H9 (cell line): Measurements from ENCODE around the gene RAB33A. TPM values are rescaled to one million over a fixed set of nuclear protein-coding genes. Genes with fewer than 3 reads are reported as not detected.

Source experiments
- DNase-seq: peaks from one replicate; pipeline ENCODE4 v3.0.0-alpha.2; 2017
- H2AFZ ChIP-seq: one replicate; pipeline ENCODE4 v1.6.1; 2013; ENCODE audit warnings: mild to moderate bottlenecking, low read length, control low read depth, moderate library complexity
- H2AK5ac ChIP-seq: 2 replicates; pipeline ENCODE4 v1.6.1; 2013; ENCODE audit warnings: low read length, control low read depth, mixed read lengths; ENCODE audit not compliant: insufficient read length
- H2BK120ac ChIP-seq: one replicate; pipeline ENCODE4 v1.6.1; 2013; ENCODE audit warnings: low read depth, mild to moderate bottlenecking, low read length, control low read depth, inconsistent platforms; ENCODE audit not compliant: poor library complexity, severe bottlenecking
- H2BK12ac ChIP-seq: 2 replicates; pipeline ENCODE4 v1.6.1; 2013; ENCODE audit warnings: low read length, control low read depth, mixed read lengths, low read depth; ENCODE audit not compliant: insufficient read length
- H2BK15ac ChIP-seq: 2 replicates; pipeline ENCODE4 v1.6.1; 2013; ENCODE audit warnings: low read depth, low read length, control low read depth
- H2BK20ac ChIP-seq: one replicate; pipeline ENCODE4 v1.6.1; 2013; ENCODE audit warnings: low read depth, mild to moderate bottlenecking, low read length, control low read depth, inconsistent platforms; ENCODE audit not compliant: poor library complexity, severe bottlenecking
- H2BK5ac ChIP-seq: 2 replicates; pipeline ENCODE4 v1.6.1; 2013; ENCODE audit warnings: low read length, control low read depth, mixed read lengths; ENCODE audit not compliant: insufficient read length
- H3K14ac ChIP-seq: 2 replicates; pipeline ENCODE4 v1.6.1; 2013; ENCODE audit warnings: low read length, control low read depth; ENCODE audit not compliant: insufficient read depth
- H3K18ac ChIP-seq: 2 replicates; pipeline ENCODE4 v1.6.1; 2013; ENCODE audit warnings: low read depth, mild to moderate bottlenecking, mixed read lengths, low read length, control low read depth; ENCODE audit not compliant: insufficient read length
- H3K23ac ChIP-seq: 2 replicates; pipeline ENCODE4 v1.6.1; 2013; ENCODE audit warnings: low read length, control low read depth, mixed read lengths, low read depth; ENCODE audit not compliant: insufficient read length
- H3K23me2 ChIP-seq: 2 replicates; pipeline ENCODE4 v1.6.1; 2013; ENCODE audit warnings: low read depth, mild to moderate bottlenecking, mixed read lengths, low read length, control low read depth; ENCODE audit not compliant: insufficient read length, poor library complexity, severe bottlenecking
- H3K27ac ChIP-seq: 2 replicates; pipeline ENCODE4 v1.5.1; 2013; ENCODE audit warnings: low read length, control low read depth, mixed read lengths, low read depth; ENCODE audit not compliant: insufficient read length
- H3K27me3 ChIP-seq: 2 replicates; pipeline ENCODE4 v1.6.1; 2013; ENCODE audit warnings: low read length, control low read depth, inconsistent platforms; ENCODE audit not compliant: insufficient read depth
- H3K4ac ChIP-seq: 2 replicates; pipeline ENCODE4 v1.6.1; 2013; ENCODE audit warnings: low read depth, mild to moderate bottlenecking, control low read depth, inconsistent platforms, low read length, moderate library complexity
- H3K4me1 ChIP-seq: 2 replicates; pipeline ENCODE4 v1.6.1; 2013; ENCODE audit warnings: low read length, control low read depth, inconsistent platforms; ENCODE audit not compliant: insufficient read depth
- H3K4me2 ChIP-seq: 2 replicates; pipeline ENCODE4 v1.6.1; 2013; ENCODE audit warnings: low read length, control low read depth, mixed read lengths; ENCODE audit not compliant: insufficient read length, insufficient read depth
- H3K56ac ChIP-seq: 2 replicates; pipeline ENCODE4 v1.6.1; 2013; ENCODE audit warnings: low read depth, mild to moderate bottlenecking, mixed read lengths, low read length, control low read depth; ENCODE audit not compliant: insufficient read length
- H3K79me1 ChIP-seq: 2 replicates; pipeline ENCODE4 v1.6.1; 2013; ENCODE audit warnings: low read depth, mild to moderate bottlenecking, moderate library complexity, low read length, control low read depth, inconsistent platforms; ENCODE audit not compliant: insufficient read depth, poor library complexity, severe bottlenecking
- H3K79me2 ChIP-seq: 2 replicates; pipeline ENCODE4 v1.6.1; 2013; ENCODE audit warnings: low read length, control low read depth, inconsistent platforms; ENCODE audit not compliant: insufficient read depth
- H3K9ac ChIP-seq: 2 replicates; pipeline ENCODE4 v1.6.1; 2013; ENCODE audit warnings: low read length, control low read depth, mixed read lengths; ENCODE audit not compliant: insufficient read length; ENCODE audit errors: extremely low read depth
- H3K9me3 ChIP-seq: one replicate; pipeline ENCODE4 v1.6.1; 2013; ENCODE audit warnings: low read depth, low read length, inconsistent platforms; ENCODE audit not compliant: control insufficient read depth
- H3T11ph ChIP-seq: one replicate; pipeline ENCODE4 v1.6.1; 2013; ENCODE audit warnings: mild to moderate bottlenecking, low read length, control low read depth, inconsistent platforms
- H4K20me1 ChIP-seq: one replicate; pipeline ENCODE4 v1.6.1; 2013; ENCODE audit not compliant: control insufficient read depth, insufficient read length, insufficient read depth
- H4K5ac ChIP-seq: 2 replicates; pipeline ENCODE4 v1.6.1; 2013; ENCODE audit warnings: low read depth, mild to moderate bottlenecking, mixed read lengths, low read length, control low read depth; ENCODE audit not compliant: insufficient read length
- H4K8ac ChIP-seq: replicated peaks from 2 replicates; pipeline ENCODE4 v1.6.1; 2013; ENCODE audit warnings: low read length, control low read depth, mixed read lengths, low read depth; ENCODE audit not compliant: insufficient read length
- H4K91ac ChIP-seq: 2 replicates; pipeline ENCODE4 v1.6.1; 2013; ENCODE audit warnings: low read depth, mild to moderate bottlenecking, moderate library complexity, mixed read lengths, low read length, control low read depth; ENCODE audit not compliant: insufficient read length
- H3K27ac Mint-ChIP-seq, 3 experiments: 2 replicates in 2 of 3; 3 replicates in 1 of 3; pipeline ENCODE4 v1.8.0; 2020 to 2021; ENCODE audit warnings: mixed read lengths in 3 of 3, mild to moderate bottlenecking in 1 of 3, moderate library complexity in 1 of 3
- H3K27me3 Mint-ChIP-seq: 2 replicates; pipeline ENCODE4 v1.8.0; 2021; ENCODE audit warnings: low read depth, mild to moderate bottlenecking, moderate library complexity, mixed read lengths
- H3K36me3 Mint-ChIP-seq, 3 experiments: 2 replicates in 2 of 3; 3 replicates in 1 of 3; pipeline ENCODE4 v1.8.0; 2020 to 2021; ENCODE audit warnings: low read depth in 3 of 3, mixed read lengths in 3 of 3; ENCODE audit not compliant: insufficient read depth in 1 of 3
- H3K4me1 Mint-ChIP-seq, 2 experiments: 2 replicates each; pipeline ENCODE4 v1.8.0; 2020; ENCODE audit warnings: mixed read lengths in 2 of 2
- H3K4me3 Mint-ChIP-seq, 2 experiments: 2 replicates in 1 of 2; 3 replicates in 1 of 2; pipeline ENCODE4 v1.8.0; 2020 to 2021; ENCODE audit warnings: mild to moderate bottlenecking in 2 of 2, mixed read lengths in 2 of 2, moderate library complexity in 1 of 2
- H3K9me3 Mint-ChIP-seq, 2 experiments: 2 replicates in 1 of 2; 3 replicates in 1 of 2; pipeline ENCODE4 v1.8.0; 2020; ENCODE audit warnings: mild to moderate bottlenecking in 2 of 2, mixed read lengths in 2 of 2, moderate library complexity in 1 of 2
- WGBS: extraction: QIAGEN DNeasy Blood & Tissue Kit; methylation state at CpG from one replicate; pipeline ENCODE4 v1.1.7; 2013; ENCODE audit warnings: missing lambda C conversion rate, low lambda C conversion rate, mixed read lengths; ENCODE audit not compliant: insufficient read length; ENCODE audit errors: extremely low coverage; 5-methylcytosine and 5-hydroxymethylcytosine counted together
- total RNA-seq: library from RNA; stranded (reverse); gene quantifications from 2 replicates; pipeline ENCODE4 v1.2.1, GENCODE V29; 2021
- TF ChIP-seq, protein P1 (sequence below): fragments of 200-600 bp; sonication (generic); conservative IDR thresholded peaks from 3 replicates; pipeline ENCODE4 v1.8.0; 2021; ENCODE audit warnings: antibody characterized with exemption, mild to moderate bottlenecking

RAB33A gene
- total RNA-seq, 1 experiment from 2014 or later = 0.59 TPM

DNA sequence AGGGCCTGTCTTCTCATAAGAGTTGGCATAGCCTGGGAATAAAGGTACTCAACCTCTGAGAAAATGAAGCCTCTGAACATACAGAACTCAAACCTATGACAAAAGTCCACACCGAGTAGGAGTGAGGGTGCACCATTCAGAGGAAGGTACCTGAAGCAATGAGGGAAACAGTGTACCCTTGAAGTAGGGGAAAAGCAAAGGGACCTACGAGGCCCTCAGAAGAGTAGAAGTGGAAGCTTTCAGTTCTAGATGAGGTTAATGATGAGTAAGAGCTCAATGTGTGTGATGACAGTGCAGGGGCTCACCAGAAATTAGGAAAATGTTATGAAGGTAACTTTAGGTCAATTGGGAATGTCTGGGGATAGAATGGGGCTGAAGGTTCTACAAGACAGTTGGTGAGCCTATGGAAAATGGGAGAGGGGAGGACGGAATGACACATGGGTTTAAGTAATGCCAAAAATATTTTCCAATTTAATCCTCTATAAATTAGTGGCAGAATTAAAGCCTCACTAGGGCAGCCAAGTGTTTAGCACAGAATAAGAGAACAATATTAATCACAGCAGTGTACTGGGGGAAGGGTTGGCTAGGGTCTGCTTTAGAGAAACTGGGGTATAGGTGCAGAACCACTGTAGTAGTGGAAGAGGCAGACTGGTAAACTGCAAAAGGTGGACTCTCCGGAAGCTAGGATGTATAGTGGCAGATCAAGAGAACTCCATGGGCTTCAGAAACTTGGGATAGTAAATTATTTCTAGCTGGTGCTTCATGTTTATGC is 39.8 kb downstream of the RAB33A start:
- H3K4ac ChIP-seq = no peak overlapping the region
- no peak overlapping the region for H3K23ac ChIP-seq
- no peak overlapping the region for H2BK15ac ChIP-seq
- peaks cover 16% of the 10 kb centered on the region for H3K9me3 ChIP-seq
- no peaks in the 10 kb centered on the region for H3K4me1 ChIP-seq
- TF ChIP-seq, protein P1, sequence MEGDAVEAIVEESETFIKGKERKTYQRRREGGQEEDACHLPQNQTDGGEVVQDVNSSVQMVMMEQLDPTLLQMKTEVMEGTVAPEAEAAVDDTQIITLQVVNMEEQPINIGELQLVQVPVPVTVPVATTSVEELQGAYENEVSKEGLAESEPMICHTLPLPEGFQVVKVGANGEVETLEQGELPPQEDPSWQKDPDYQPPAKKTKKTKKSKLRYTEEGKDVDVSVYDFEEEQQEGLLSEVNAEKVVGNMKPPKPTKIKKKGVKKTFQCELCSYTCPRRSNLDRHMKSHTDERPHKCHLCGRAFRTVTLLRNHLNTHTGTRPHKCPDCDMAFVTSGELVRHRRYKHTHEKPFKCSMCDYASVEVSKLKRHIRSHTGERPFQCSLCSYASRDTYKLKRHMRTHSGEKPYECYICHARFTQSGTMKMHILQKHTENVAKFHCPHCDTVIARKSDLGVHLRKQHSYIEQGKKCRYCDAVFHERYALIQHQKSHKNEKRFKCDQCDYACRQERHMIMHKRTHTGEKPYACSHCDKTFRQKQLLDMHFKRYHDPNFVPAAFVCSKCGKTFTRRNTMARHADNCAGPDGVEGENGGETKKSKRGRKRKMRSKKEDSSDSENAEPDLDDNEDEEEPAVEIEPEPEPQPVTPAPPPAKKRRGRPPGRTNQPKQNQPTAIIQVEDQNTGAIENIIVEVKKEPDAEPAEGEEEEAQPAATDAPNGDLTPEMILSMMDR = no peak
- no peak overlapping the region for H2BK5ac ChIP-seq
- peaks cover 0 to 44% of the 10 kb centered on the region in 2 experiments; a peak in 2 of 5 replicates for H3K9me3 Mint-ChIP-seq
- H3K79me1 ChIP-seq = no peaks in the 10 kb centered on the region
- H4K8ac ChIP-seq = no peak overlapping the region
- no peaks in the 10 kb centered on the region for H3K23me2 ChIP-seq
- no peaks in the 10 kb centered on the region for H3K27me3 Mint-ChIP-seq
- H2AK5ac ChIP-seq = no peak overlapping the region
- H2AFZ ChIP-seq = no peak overlapping the region
- DNase-seq = no peak
- H4K91ac ChIP-seq = no peak overlapping the region
- H2BK20ac ChIP-seq = no peak overlapping the region
- H3T11ph ChIP-seq = no peak overlapping the region
- no peak overlapping the region for H2BK12ac ChIP-seq
- no peaks in the 10 kb centered on the region for H3K27me3 ChIP-seq
- no peaks in the 10 kb centered on the region for H4K20me1 ChIP-seq
- H3K18ac ChIP-seq = no peak overlapping the region
- H3K56ac ChIP-seq = no peak overlapping the region
- no peak overlapping the region for H3K4me2 ChIP-seq
- H3K27ac Mint-ChIP-seq = no peak overlapping the region; a peak in 1 of 7 replicates
- H3K4me1 Mint-ChIP-seq = no peaks in the 10 kb centered on the region
- H3K27ac ChIP-seq = no peak overlapping the region
- H3K9ac ChIP-seq = no peak overlapping the region
- H2BK120ac ChIP-seq = no peak overlapping the region
- no peak overlapping the region for H3K14ac ChIP-seq
- H3K4me3 Mint-ChIP-seq = no peak overlapping the region
- no peaks in the 10 kb centered on the region for H3K79me2 ChIP-seq
- peaks cover 41 to 67% (median 65%) of the 10 kb centered on the region in 3 experiments; a peak in 6 of 7 replicates for H3K36me3 Mint-ChIP-seq
- WGBS = no CpG with 5 or more reads among the region's 4 CpGs
- no peak overlapping the region for H4K5ac ChIP-seq
